HG03342 (cell line): ENCODE measurements around the gene RPS19.

Experiments used
- ATAC-seq: cut with Tn5 transposase; IDR thresholded peaks from one replicate; pipeline ENCODE4 v1.9.1; 2021; ENCODE audit warnings: mild to moderate bottlenecking, moderate library complexity; ENCODE audit not compliant: unreplicated experiment

RPS19 gene

GRCh38 chr19:41877916-41878905, 18.2 kb downstream of the RPS19 start:
- ATAC-seq: no peak

- ATAC-seq: no peak
These were observed 19.0 kb downstream of the RPS19 start for GRCh38 chr19:41879080-41879479.

GRCh38 chr19:41879670-41880328, 19.7 kb downstream of the RPS19 start:
- ATAC-seq: no peak

- no peak for ATAC-seq
These were observed 20.3 kb downstream of the RPS19 start for GRCh38 chr19:41880329-41880708.

GRCh38 chr19:41882568-41883462, 22.8 kb downstream of the RPS19 start, which contains the start of gene ARHGEF1:
Gene ARHGEF1, plus strand, starts transcription at chr19:41883184. Its CDS starts 4,899 bp downstream, at chr19:41888083.
- ATAC-seq: no peak

- no peak for ATAC-seq
These were observed 23.4 kb downstream of the RPS19 start for GRCh38 chr19:41883463-41883820.

- peak; percentile 69 for ATAC-seq
These were observed 24.0 kb downstream of the RPS19 start for GRCh38 chr19:41883821-41884733.

- ATAC-seq: no peak
These were observed 27.0 kb downstream of the RPS19 start for GRCh38 chr19:41886761-41887710.

- ATAC-seq: no peak
These were observed 27.8 kb downstream of the RPS19 start for GRCh38 chr19:41887711-41888382.

GRCh38 chr19:41888926-41889325, 28.9 kb downstream of the RPS19 start:
- ATAC-seq: no peak

GRCh38 chr19:41889896-41890295, 29.8 kb downstream of the RPS19 start:
- no peak for ATAC-seq

- no peak for ATAC-seq
These were observed 30.9 kb downstream of the RPS19 start for GRCh38 chr19:41890936-41891335.

GRCh38 chr19:41892173-41892902, 32.3 kb downstream of the RPS19 start:
- no peak for ATAC-seq

GRCh38 chr19:41893899-41894298, 33.8 kb downstream of the RPS19 start:
- ATAC-seq: no peak

GRCh38 chr19:41894350-41894749, 34.3 kb downstream of the RPS19 start:
- ATAC-seq: no peak

- ATAC-seq: no peak
These were observed 35.9 kb downstream of the RPS19 start for GRCh38 chr19:41895745-41896580.

- no peak for ATAC-seq
These were observed 36.5 kb downstream of the RPS19 start for GRCh38 chr19:41896581-41896942.
